Calu3 (cell line): ENCODE data around the gene PDE6B. TPM values are rescaled to one million over a fixed set of nuclear protein-coding genes. Genes with fewer than 3 reads are reported as not detected.

Source experiments
- BruUV-seq: library from RNA; stranded (reverse); fragments of 400-500 nt; replicated peaks from 2 replicates; lab custom pipeline; 2021; lab: Mats Ljungman, UMichigan
- CTCF ChIA-PET: fragments of 300-600 bp; sonication (Branson Sonifier 250); formaldehyde crosslinking; loops from one replicate; lab custom pipeline; 2022; ENCODE audit warnings: antibody characterized with exemption; lab: Charles Lee
- DNase-seq: peaks from one replicate; pipeline ENCODE4 v3.0.0; 2022
- H3K27ac Mint-ChIP-seq: one replicate; pipeline ENCODE4 v1.8.0; 2022; ENCODE audit warnings: mixed read lengths; ENCODE audit not compliant: unreplicated experiment
- H3K27me3 Mint-ChIP-seq: one replicate; pipeline ENCODE4 v1.8.0; 2022; ENCODE audit warnings: mixed read lengths; ENCODE audit not compliant: unreplicated experiment
- H3K36me3 Mint-ChIP-seq: one replicate; pipeline ENCODE4 v1.8.0; 2022; ENCODE audit warnings: mild to moderate bottlenecking, moderate library complexity, mixed read lengths; ENCODE audit not compliant: insufficient read depth, unreplicated experiment
- H3K4me1 Mint-ChIP-seq: one replicate; pipeline ENCODE4 v1.8.0; 2022; ENCODE audit warnings: mild to moderate bottlenecking, low read depth, mixed read lengths; ENCODE audit not compliant: unreplicated experiment
- H3K4me3 Mint-ChIP-seq: one replicate; pipeline ENCODE4 v1.8.0; 2022; ENCODE audit warnings: mild to moderate bottlenecking, low read depth, moderate library complexity, mixed read lengths; ENCODE audit not compliant: unreplicated experiment
- H3K9me3 Mint-ChIP-seq: one replicate; pipeline ENCODE4 v1.8.0; 2022; ENCODE audit warnings: low read depth, mixed read lengths; ENCODE audit not compliant: unreplicated experiment
- intact Hi-C: fragments of 100-400 bp; cut with micrococcal nuclease; formaldehyde crosslinking; loops from one replicate; pipeline ENCODE4 v1.10.0; 2022; ENCODE audit not compliant: unreplicated experiment
- total RNA-seq: library from RNA; stranded (reverse); gene quantifications from 2 replicates; pipeline ENCODE4 v1.2.3, GENCODE V29; 2022
- TF ChIP-seq, protein P1 (sequence below): fragments of 200-600 bp; IDR thresholded peaks from one replicate; pipeline ENCODE4 v1.8.0; 2022; ENCODE audit warnings: antibody characterized with exemption; ENCODE audit not compliant: unreplicated experiment

PDE6B gene
- total RNA-seq, 1 experiment from 2014 or later, result not detected

DNA sequence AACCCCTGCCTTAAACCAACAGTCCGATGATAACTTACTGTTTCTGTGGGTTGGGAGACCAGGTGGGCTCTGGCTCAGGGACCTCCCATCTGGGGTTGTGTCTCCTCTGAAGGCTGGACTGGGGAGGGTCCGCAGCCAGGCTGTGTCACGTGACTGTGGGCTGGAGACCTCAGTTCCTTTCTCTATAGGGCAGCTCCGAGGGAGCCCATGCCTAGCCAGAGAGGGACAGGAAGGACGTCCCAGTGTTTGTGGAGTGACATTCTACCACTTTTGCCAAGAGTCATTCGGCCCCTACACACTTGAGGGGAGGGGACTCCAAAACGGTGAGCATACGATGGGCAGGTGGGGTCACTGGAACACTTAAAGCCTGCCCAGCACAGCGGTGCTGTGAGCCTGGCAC lies 84.7 kb downstream of the PDE6B start:
- no peak for DNase-seq
- Mint-ChIP-seq H3K27ac (no peak overlapping the region), H3K4me3 (no peak overlapping the region), H3K4me1 (no peaks in the 10 kb centered on the region), H3K36me3 (peaks cover 9% of the 10 kb centered on the region), H3K27me3 (no peaks in the 10 kb centered on the region), H3K9me3 (no peaks in the 10 kb centered on the region)
- TF ChIP-seq, protein P1, sequence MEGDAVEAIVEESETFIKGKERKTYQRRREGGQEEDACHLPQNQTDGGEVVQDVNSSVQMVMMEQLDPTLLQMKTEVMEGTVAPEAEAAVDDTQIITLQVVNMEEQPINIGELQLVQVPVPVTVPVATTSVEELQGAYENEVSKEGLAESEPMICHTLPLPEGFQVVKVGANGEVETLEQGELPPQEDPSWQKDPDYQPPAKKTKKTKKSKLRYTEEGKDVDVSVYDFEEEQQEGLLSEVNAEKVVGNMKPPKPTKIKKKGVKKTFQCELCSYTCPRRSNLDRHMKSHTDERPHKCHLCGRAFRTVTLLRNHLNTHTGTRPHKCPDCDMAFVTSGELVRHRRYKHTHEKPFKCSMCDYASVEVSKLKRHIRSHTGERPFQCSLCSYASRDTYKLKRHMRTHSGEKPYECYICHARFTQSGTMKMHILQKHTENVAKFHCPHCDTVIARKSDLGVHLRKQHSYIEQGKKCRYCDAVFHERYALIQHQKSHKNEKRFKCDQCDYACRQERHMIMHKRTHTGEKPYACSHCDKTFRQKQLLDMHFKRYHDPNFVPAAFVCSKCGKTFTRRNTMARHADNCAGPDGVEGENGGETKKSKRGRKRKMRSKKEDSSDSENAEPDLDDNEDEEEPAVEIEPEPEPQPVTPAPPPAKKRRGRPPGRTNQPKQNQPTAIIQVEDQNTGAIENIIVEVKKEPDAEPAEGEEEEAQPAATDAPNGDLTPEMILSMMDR, result no peak
- CTCF ChIA-PET, result no interaction called here
- BruUV-seq, result no TSS peak
- intact Hi-C loops, result no loop called here

GRCh38 chr4:710916-711315 lies 85.5 kb downstream of the PDE6B start:
- CTCF ChIA-PET, result no interaction called here
- no peak overlapping the region for H3K4me3 Mint-ChIP-seq
- H3K27ac Mint-ChIP-seq, result no peak overlapping the region
- no peaks in the 10 kb centered on the region for H3K9me3 Mint-ChIP-seq
- DNase-seq, result no peak
- intact Hi-C loops, result no loop called here
- no TSS peak for BruUV-seq
- no peaks in the 10 kb centered on the region for H3K4me1 Mint-ChIP-seq
- H3K36me3 Mint-ChIP-seq, result peaks cover 9% of the 10 kb centered on the region
- TF ChIP-seq, protein P1, result no peak
- H3K27me3 Mint-ChIP-seq, result no peaks in the 10 kb centered on the region

DNA sequence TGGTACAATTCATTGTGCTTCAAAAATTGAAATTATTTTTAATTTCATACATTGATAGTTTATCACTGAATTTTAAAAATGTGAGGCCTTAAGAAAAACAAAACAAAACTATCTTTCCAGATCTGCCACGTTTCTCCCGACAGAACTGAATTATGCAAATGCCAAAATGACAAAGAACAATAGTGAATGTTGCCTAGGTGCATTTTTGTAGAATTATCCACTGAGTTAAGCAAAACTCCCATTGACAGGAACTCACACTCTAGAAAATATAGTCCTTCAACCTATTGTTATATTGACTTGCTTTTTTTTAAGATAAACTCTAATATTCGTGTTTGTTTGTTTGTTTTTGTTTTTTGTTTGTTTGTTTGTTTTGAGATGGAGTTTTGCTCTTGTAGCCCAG lies 86.7 kb downstream of the PDE6B start:
- TF ChIP-seq, protein P1, result no peak
- no peak for DNase-seq
- Mint-ChIP-seq H3K4me1 (no peaks in the 10 kb centered on the region), H3K4me3 (no peak overlapping the region), H3K36me3 (peaks cover 9% of the 10 kb centered on the region), H3K27ac (no peak overlapping the region), H3K9me3 (no peaks in the 10 kb centered on the region), H3K27me3 (no peaks in the 10 kb centered on the region)
- no TSS peak for BruUV-seq
- CTCF ChIA-PET, result no interaction called here
- intact Hi-C loops, result no loop called here

- no TSS peak for BruUV-seq
- Mint-ChIP-seq H3K4me3 (no peak overlapping the region), H3K36me3 (peaks cover 14% of the 10 kb centered on the region), H3K9me3 (no peaks in the 10 kb centered on the region), H3K27ac (no peak overlapping the region), H3K4me1 (no peaks in the 10 kb centered on the region), H3K27me3 (no peaks in the 10 kb centered on the region)
- intact Hi-C loops, result no loop called here
- TF ChIP-seq, protein P1, result no peak
- CTCF ChIA-PET, result no interaction called here
- no peak for DNase-seq
Observed at GRCh38 chr4:712916-713632, 87.7 kb downstream of the PDE6B start.
